Upper lobe of left lung (tissue), 6 donors: ENCODE data around the gene RPS6KA2. TPM values are rescaled to one million over a fixed set of nuclear protein-coding genes. Genes with fewer than 3 reads are reported as not detected.

Source experiments
- ATAC-seq, 2 donors: fragments of 200-7000 bp; cut with Tn5 transposase; one replicate each; pipeline ENCODE4 v1.9.1; 2022; ENCODE audit warnings: mild to moderate bottlenecking in 2 of 2, moderate library complexity in 2 of 2; ENCODE audit not compliant: low FRiP score in 2 of 2
- DNase-seq, 2 donors: peaks; one replicate each; pipeline ENCODE4 v3.0.0-alpha.2; 2019 to 2020
- H3K27ac ChIP-seq, 4 donors: fragments of 200-600 bp; sonication (generic); one replicate each; pipeline ENCODE4 v1.5.1; 2016 to 2019
- H3K27me3 ChIP-seq, 4 donors: fragments of 200-600 bp; sonication (generic); one replicate each; pipeline ENCODE4 v1.5.1; 2017 to 2019
- H3K36me3 ChIP-seq, 4 donors: fragments of 200-600 bp; sonication (generic); one replicate each; pipeline ENCODE4 v1.5.1; 2016 to 2019
- H3K4me1 ChIP-seq, 4 donors: fragments of 200-600 bp; sonication (generic); one replicate each; pipeline ENCODE4 v1.5.1; 2018 to 2019
- H3K4me3 ChIP-seq, 4 donors: fragments of 200-600 bp; sonication (generic); one replicate each; pipeline ENCODE4 v1.5.1; 2017 to 2019; ENCODE audit warnings: mild to moderate bottlenecking in 2 of 4, moderate library complexity in 1 of 4
- H3K9me3 ChIP-seq, 4 donors: fragments of 200-600 bp; sonication (generic); one replicate each; pipeline ENCODE4 v1.5.1; 2018 to 2019
- CTCF ChIP-seq, 6 experiments: fragments of 450-650 bp in 4 of 6; fragments of 200-600 bp in 2 of 6; sonication (generic) in 2 of 6; IDR thresholded peaks; one replicate each; pipeline ENCODE4 v1.5.1; 2016 to 2019; ENCODE audit warnings: antibody characterized with exemption in 6 of 6
- EP300 ChIP-seq, 4 donors: sonication (generic); formaldehyde crosslinking; IDR thresholded peaks; one replicate each; pipeline ENCODE4 v1.5.1; 2017; ENCODE audit warnings: antibody characterized with exemption in 4 of 4, control low read depth in 2 of 4
- POLR2A ChIP-seq, 4 donors: fragments of 450-650 bp; IDR thresholded peaks; one replicate each; pipeline ENCODE4 v1.5.1; 2016 to 2017; ENCODE audit warnings: antibody characterized with exemption in 4 of 4, mild to moderate bottlenecking in 2 of 4
- POLR2AphosphoS5 ChIP-seq, 2 donors: sonication (generic); formaldehyde crosslinking; IDR thresholded peaks; one replicate each; pipeline ENCODE4 v1.5.1; 2017; ENCODE audit warnings: antibody characterized with exemption in 2 of 2
- WGBS, 2 donors: methylation state at CpG; one replicate each; pipeline ENCODE4 v1.1.5; 2017 to 2018; 5-methylcytosine and 5-hydroxymethylcytosine counted together
- total RNA-seq, 6 donors: library from RNA; depleted of rRNA in 4 of 6; stranded (reverse); fragments of >200 nt in 4 of 6; gene quantifications; one replicate each; pipeline versions ENCODE4 v1.1.0 to v1.2.1, GENCODE V29; 2016 to 2021
- donor health status: DM: no; HTN: no; CAD: no; lungs with moderate emphysema.
- donor health status: DM: no; HTN: yes; CAD: no; lungs with severe emphysema.

The RPS6KA2 gene
- total RNA-seq, 6 donors from 2014 or later = 101 to 233 (median 168) TPM

GRCh38 chr6:166495487-166496314 lies 131.3 kb downstream of the RPS6KA2 start:
- peaks cover 9 to 94% (median 59%) of the 10 kb centered on the region in 4 donors for H3K36me3 ChIP-seq
- no peak for TF ChIP-seq POLR2A (IDR thresholded peaks at IDR 0.05)
- no peak for TF ChIP-seq POLR2AphosphoS5 (IDR thresholded peaks at IDR 0.05)
- no peak for TF ChIP-seq EP300 (IDR thresholded peaks at IDR 0.05)
- no peak for TF ChIP-seq CTCF (IDR thresholded peaks at IDR 0.05)
- H3K4me1 ChIP-seq = peaks cover 9 to 14% (median 10%) of the 10 kb centered on the region in 4 donors
- no peaks in the 10 kb centered on the region for H3K9me3 ChIP-seq
- no peaks in the 10 kb centered on the region for H3K27me3 ChIP-seq
- WGBS, 2 donors = 89 to 91% methylated on average over 20 of the region's 20 CpGs
- DNase-seq (no peak), ATAC-seq (no peak)
- H3K27ac ChIP-seq = no peak overlapping the region
- no peak overlapping the region for H3K4me3 ChIP-seq

- no peak for TF ChIP-seq POLR2AphosphoS5 (IDR thresholded peaks at IDR 0.05)
- TF ChIP-seq CTCF (IDR thresholded peaks at IDR 0.05) = no peak
- no peak for TF ChIP-seq EP300 (IDR thresholded peaks at IDR 0.05)
- no peak for TF ChIP-seq POLR2A (IDR thresholded peaks at IDR 0.05)
- no peak overlapping the region for H3K4me3 ChIP-seq
- no peaks in the 10 kb centered on the region for H3K27me3 ChIP-seq
- no peak for ATAC-seq
- H3K27ac ChIP-seq = no peak overlapping the region
- H3K9me3 ChIP-seq = no peaks in the 10 kb centered on the region
- WGBS, 2 donors = 92 to 93% methylated on average over 22 to 31 of the region's 31 CpGs
- no peak for DNase-seq
- peaks cover 12 to 16% (median 13%) of the 10 kb centered on the region in 4 donors for H3K4me1 ChIP-seq
- H3K36me3 ChIP-seq = peaks cover 9 to 94% (median 53%) of the 10 kb centered on the region in 4 donors
Measured at GRCh38 chr6:166494757-166495486, 132.1 kb downstream of the RPS6KA2 start.

- DNase-seq = no peak
Measured at GRCh38 chr6:166494101-166494441, 133.0 kb downstream of the RPS6KA2 start.

DNA sequence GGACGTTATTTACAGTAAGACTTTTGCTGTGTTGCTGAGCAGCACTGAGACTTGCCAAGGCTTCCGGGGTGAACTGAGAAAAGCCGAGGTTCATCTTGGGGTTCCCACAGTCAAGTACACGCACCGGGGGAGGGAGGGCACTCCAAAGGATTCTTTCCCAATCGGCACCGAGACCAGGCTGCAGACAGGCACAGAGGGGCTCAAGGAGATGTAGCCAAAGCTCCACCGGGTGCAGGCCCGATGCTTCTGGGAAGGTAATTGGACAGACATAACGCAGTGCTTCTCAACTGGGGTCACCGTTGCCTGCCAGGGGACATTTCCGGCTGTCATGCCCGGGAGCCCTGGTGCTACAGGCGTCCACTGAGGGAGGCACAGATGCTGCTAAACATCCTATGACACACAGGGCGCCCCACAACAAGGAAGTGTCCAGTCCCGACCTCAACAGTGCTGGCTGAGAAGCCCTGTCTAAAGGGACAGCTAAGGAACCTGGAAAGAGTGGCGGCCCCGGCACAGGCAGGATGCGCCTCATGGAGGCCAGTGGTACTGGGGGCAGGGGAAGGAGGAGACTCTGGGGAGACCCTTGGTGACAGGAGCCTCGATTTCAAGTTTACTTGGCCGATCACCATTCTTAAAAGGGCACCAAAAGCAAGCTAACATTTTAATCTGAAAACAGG lies 133.5 kb downstream of the RPS6KA2 start:
- Histone ChIP-seq H3K36me3 (peaks cover 9 to 89% (median 46%) of the 10 kb centered on the region in 4 donors), H3K4me1 (peaks cover 17 to 25% (median 22%) of the 10 kb centered on the region in 4 donors), H3K27me3 (no peaks in the 10 kb centered on the region), H3K9me3 (no peaks in the 10 kb centered on the region), H3K27ac (no peak overlapping the region), H3K4me3 (no peak overlapping the region)
- TF ChIP-seq EP300 (IDR thresholded peaks at IDR 0.05) (no peak), POLR2AphosphoS5 (IDR thresholded peaks at IDR 0.05) (no peak), POLR2A (IDR thresholded peaks at IDR 0.05) (no peak), CTCF (IDR thresholded peaks at IDR 0.05) (no peak)
- WGBS, 2 donors = 97% methylated on average over 18 to 21 of the region's 21 CpGs
- DNase-seq = no peak
- ATAC-seq = no peak

More at GRCh38 chr6:166494101-166494441, 133.0 kb downstream of the RPS6KA2 start:
- Histone ChIP-seq H3K27ac (no peak overlapping the region), H3K27me3 (no peaks in the 10 kb centered on the region), H3K4me1 (peaks cover 14 to 20% (median 18%) of the 10 kb centered on the region in 4 donors), H3K4me3 (no peak overlapping the region), H3K36me3 (peaks cover 9 to 89% (median 50%) of the 10 kb centered on the region in 4 donors), H3K9me3 (no peaks in the 10 kb centered on the region)
- WGBS, 2 donors = 94 to 97% methylated on average over 9 of the region's 9 CpGs
- ATAC-seq = no peak
- TF ChIP-seq EP300 (IDR thresholded peaks at IDR 0.05) (no peak), CTCF (IDR thresholded peaks at IDR 0.05) (no peak), POLR2AphosphoS5 (IDR thresholded peaks at IDR 0.05) (no peak), POLR2A (IDR thresholded peaks at IDR 0.05) (no peak)
